Activated CD4-positive, alpha-beta memory T cell treated with anti-CD3 and anti-CD28 coated beads, Interleukin-2, amount 10 ng/mL, durations not matched to agents 7 days and 5 days (primary cell): ENCODE results near the gene EPAS1. TPM values are rescaled to one million over a fixed set of nuclear protein-coding genes. Genes with fewer than 3 reads are reported as not detected.

ENCODE experiments used
- CTCF ChIA-PET: fragments of 350-600 bp; sonication (Branson Sonifier 250); formaldehyde crosslinking; loops from one replicate; lab custom pipeline; 2021; ENCODE audit warnings: antibody characterized with exemption, inconsistent platforms; lab: Charles Lee
- POLR2A ChIA-PET: fragments of 350-600 bp; sonication (Branson Sonifier 250); formaldehyde crosslinking; loops from one replicate; lab custom pipeline; 2021; ENCODE audit warnings: antibody characterized with exemption; lab: Charles Lee
- DNase-seq: peaks from one replicate; pipeline ENCODE4 v3.0.0-alpha.2; 2020
- H3K27ac Mint-ChIP-seq: one replicate; pipeline ENCODE4 v1.8.0; 2021; ENCODE audit warnings: mild to moderate bottlenecking, mixed read lengths
- H3K27me3 Mint-ChIP-seq: one replicate; pipeline ENCODE4 v1.8.0; 2021; ENCODE audit warnings: mixed read lengths
- H3K36me3 Mint-ChIP-seq: one replicate; pipeline ENCODE4 v1.8.0; 2021; ENCODE audit warnings: low read depth, mixed read lengths
- H3K4me1 Mint-ChIP-seq: one replicate; pipeline ENCODE4 v1.8.0; 2021; ENCODE audit warnings: mixed read lengths
- H3K4me3 Mint-ChIP-seq: one replicate; pipeline ENCODE4 v1.8.0; 2021; ENCODE audit warnings: mild to moderate bottlenecking, mixed read lengths
- H3K9me3 Mint-ChIP-seq: one replicate; pipeline ENCODE4 v1.8.0; 2021; ENCODE audit warnings: mixed read lengths
- total RNA-seq, 2 experiments: library from RNA; stranded (reverse); gene quantifications; one replicate each; pipeline ENCODE4 v1.2.3, GENCODE V29; 2021

EPAS1 gene
- total RNA-seq = 10 to 100 TPM; 76.3 to 79.0 TPM

DNA sequence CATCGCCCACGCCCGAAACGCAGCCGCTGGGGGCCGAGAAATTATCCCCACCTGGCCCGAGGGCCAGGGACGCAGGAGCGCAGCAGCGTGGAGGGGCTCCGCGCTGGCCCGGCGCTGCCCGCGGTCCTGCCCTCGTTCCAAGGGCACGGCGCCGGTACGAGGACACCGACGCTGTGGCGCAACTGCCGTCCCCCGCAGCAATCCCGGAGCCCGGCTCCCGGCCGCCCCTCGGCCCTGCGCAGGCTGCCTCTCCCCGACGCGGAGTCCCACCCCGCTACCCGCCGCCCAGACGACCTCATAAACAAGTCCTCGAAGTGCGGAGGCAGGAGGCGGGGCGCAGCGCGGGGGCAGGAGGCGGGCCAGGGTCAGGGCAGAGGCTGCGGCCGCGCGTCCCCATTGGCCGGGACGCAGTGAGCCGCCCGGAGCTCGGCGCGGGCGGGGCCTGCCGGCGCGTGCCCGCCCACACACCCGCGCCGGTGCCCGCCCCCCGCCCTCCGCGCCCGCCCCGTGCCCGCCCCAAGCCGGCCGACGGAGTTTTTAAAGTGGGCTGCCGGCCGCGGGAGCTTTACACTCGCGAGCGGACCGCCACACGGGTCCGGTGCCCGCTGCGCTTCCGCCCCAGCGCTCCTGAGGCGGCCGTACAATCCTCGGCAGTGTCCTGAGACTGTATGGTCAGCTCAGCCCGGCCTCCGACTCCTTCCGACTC is at the start of gene EPAS1:
EPAS1 (plus strand) TSS at position 568 of the 706 bp plus-strand sequence. CDS start 505 bp downstream, outside the sequence.
- POLR2A ChIA-PET = interaction anchor here (0.7 to 3.4 kb wide), 7 partner anchors 10 to 232 kb away, joined by 3 to 9 read pairs (median 3); no protein-coding TSS in a partner anchor
- H3K9me3 Mint-ChIP-seq = no peaks in the 10 kb centered on the region
- peaks cover 15% of the 10 kb centered on the region for H3K36me3 Mint-ChIP-seq

DNA sequence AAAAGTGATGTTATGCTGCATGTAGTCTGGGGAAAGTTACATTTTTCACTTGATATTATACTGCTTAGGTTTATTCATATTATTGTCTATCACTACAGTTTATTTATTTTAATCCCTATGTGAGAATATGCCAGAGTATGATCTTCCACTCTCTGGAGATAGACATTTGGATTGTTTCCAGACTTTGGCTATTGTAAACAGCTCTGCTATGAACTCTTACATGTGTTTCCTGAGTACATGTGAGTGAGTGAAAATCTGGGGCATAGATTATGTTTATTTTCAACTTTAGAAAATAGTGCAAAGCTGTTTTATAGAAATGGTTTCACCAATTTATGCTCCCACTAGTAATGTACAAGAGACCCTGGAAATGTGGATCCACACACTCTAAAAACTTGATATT is 49.0 kb upstream of the EPAS1 start:
- no peak for DNase-seq
- Mint-ChIP-seq H3K4me3 (no peak overlapping the region), H3K27me3 (peaks cover 6% of the 10 kb centered on the region), H3K4me1 (peaks cover 8% of the 10 kb centered on the region), H3K36me3 (no peaks in the 10 kb centered on the region), H3K9me3 (peaks cover 2% of the 10 kb centered on the region), H3K27ac (no peak overlapping the region)
- CTCF ChIA-PET = no interaction called here
- POLR2A ChIA-PET = interaction anchor here (0.6 to 1.2 kb wide), 2 partner anchors 9 to 1591 kb away, joined by 3 read pairs; no protein-coding TSS in a partner anchor

More for the DNA sequence above, at the start of gene EPAS1:
- Mint-ChIP-seq H3K27me3 (peaks cover 63% of the 10 kb centered on the region), H3K4me1 (peaks cover 39% of the 10 kb centered on the region), H3K4me3 (peak within 1 kb of the TSS; percentile 87), H3K27ac (peak within 1 kb of the TSS; percentile 81)
- CTCF ChIA-PET = interaction anchor here (1.2 to 1.4 kb wide), 2 partner anchors 20 to 110 kb away, joined by 4 read pairs; no protein-coding TSS in a partner anchor
- peak; percentile 90 for DNase-seq

DNA sequence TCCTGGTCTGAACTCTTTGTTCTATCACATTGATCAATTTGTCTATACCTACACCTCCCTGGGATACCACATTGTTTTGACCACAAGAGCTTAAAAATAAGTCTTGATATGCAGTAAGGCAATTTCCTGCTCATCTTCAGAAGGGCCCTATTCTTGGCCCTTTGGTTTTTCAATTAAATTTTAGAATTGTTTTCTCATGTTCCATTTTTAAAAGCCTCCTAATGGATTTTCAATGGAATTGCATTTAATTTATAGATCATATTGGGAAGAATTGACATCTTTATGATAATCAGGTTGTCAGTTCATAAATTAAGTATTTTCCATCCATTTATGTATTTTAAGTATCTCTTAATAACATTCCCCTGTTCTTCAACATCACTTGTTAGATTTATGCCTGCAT is 47.6 kb upstream of the EPAS1 start:
- CTCF ChIA-PET = interaction anchor here (0.6 kb wide), 1 partner anchor 113 kb away, joined by 3 read pairs; no protein-coding TSS in a partner anchor
- Mint-ChIP-seq H3K4me1 (peaks cover 8% of the 10 kb centered on the region), H3K27me3 (peaks cover 6% of the 10 kb centered on the region), H3K4me3 (no peak overlapping the region), H3K27ac (no peak overlapping the region), H3K9me3 (peaks cover 2% of the 10 kb centered on the region), H3K36me3 (no peaks in the 10 kb centered on the region)
- POLR2A ChIA-PET = no interaction called here
- DNase-seq = no peak

DNA sequence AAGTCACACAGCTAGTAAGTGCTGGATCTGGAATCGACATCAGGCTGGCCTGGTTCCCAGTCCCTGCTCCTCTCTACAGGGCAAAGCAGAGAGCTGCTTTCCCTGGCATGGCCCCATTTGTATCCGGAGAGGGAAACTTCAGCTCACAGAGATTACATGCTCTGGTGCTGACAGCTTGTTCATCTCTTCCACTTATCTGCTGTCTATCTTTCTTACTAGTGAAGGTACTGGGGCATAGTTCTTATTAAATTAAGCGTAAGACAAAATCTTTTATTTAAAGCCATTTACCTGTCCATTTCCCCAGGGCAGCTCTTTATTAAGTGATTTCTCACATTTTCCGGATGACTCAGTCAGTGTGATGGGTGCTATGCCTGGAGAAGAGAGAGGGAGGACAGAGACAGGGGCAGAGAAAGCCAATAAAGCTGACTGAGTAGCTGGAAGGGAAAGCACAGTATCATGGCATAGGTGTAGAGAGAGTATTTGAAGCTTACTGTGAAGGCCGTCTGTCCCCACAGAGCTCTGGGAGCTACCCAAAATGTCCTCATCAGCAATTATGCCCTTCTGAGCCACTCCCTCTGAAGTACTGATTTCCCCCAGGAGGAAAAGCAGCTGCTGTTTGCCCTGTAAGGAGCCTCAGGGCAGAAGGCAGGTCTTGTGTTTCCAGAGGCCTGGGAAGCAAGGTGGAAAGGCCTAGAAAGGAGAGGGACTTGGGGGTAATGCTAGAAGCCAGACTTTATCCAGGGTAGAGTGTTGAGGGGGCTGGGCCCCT is 44.1 kb upstream of the EPAS1 start:
- CTCF ChIA-PET = no interaction called here
- H3K27me3 Mint-ChIP-seq = peaks cover 3% of the 10 kb centered on the region
- DNase-seq = no peak
- H3K27ac Mint-ChIP-seq = no peak overlapping the region
- H3K9me3 Mint-ChIP-seq = peaks cover 2% of the 10 kb centered on the region
- H3K4me3 Mint-ChIP-seq = no peak overlapping the region
- POLR2A ChIA-PET = interaction anchor here (1.4 kb wide), 1 partner anchor 23 kb away, joined by 4 read pairs; no protein-coding TSS in a partner anchor
- no peaks in the 10 kb centered on the region for H3K36me3 Mint-ChIP-seq
- peaks cover 8% of the 10 kb centered on the region for H3K4me1 Mint-ChIP-seq

DNA sequence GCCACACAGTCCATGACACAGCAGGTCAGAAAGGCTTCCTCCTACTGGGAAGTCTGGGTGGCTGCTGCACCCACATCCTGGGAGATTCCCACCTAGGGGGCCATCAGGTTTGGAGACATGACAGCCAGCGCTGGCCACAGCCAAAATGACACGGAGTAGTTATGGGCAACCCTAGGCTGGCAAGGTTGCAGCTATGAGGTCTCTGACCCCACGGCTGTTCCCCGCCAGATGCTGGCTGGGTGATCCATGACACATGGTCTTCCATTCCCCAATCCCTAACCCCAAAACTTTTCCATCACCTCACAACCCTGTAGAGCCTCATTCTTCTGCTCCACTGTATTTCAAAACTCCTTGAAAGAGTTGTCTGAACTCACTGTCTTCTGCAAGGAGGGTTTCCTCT is 42.7 kb upstream of the EPAS1 start:
- no peak for DNase-seq
- H3K4me1 Mint-ChIP-seq = peaks cover 11% of the 10 kb centered on the region
- H3K9me3 Mint-ChIP-seq = peaks cover under 1% of the 10 kb centered on the region
- no peaks in the 10 kb centered on the region for H3K36me3 Mint-ChIP-seq
- CTCF ChIA-PET = no interaction called here
- H3K27me3 Mint-ChIP-seq = peaks cover under 1% of the 10 kb centered on the region
- POLR2A ChIA-PET = no interaction called here
- H3K27ac Mint-ChIP-seq = no peak overlapping the region
- H3K4me3 Mint-ChIP-seq = no peak overlapping the region

DNA sequence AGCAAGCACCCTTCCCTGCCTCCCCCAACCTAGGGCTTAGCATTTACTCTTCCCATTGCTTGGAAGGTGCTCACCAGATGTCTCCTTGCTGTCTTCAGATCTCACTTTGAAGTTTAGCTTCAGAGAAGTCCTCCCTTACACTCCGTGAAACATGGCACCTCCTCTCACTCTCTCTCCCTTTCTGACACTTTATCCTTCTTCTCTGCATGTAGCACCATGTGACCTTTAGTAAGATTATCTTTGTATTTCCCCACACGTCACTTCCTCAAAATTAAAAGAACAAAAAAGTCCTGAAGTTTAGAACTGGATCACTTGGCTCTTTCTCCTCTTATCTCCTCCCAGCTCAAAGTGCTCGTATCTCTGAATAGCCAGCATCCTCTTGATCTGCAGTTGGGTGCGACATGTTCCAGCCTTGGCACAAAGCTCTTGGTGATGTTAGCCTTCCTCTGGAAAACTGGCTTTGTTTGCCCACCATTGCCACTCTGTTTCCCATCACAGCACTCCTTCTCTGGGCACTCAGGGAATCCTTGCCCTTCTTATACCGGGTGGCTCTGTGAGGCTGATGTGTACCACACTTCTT is 40.6 kb upstream of the EPAS1 start:
- Mint-ChIP-seq H3K36me3 (no peaks in the 10 kb centered on the region), H3K4me3 (no peak overlapping the region), H3K27ac (no peak overlapping the region), H3K4me1 (peaks cover 5% of the 10 kb centered on the region), H3K27me3 (peaks cover 2% of the 10 kb centered on the region), H3K9me3 (no peaks in the 10 kb centered on the region)
- POLR2A ChIA-PET = no interaction called here
- CTCF ChIA-PET = no interaction called here
- DNase-seq = no peak

DNA sequence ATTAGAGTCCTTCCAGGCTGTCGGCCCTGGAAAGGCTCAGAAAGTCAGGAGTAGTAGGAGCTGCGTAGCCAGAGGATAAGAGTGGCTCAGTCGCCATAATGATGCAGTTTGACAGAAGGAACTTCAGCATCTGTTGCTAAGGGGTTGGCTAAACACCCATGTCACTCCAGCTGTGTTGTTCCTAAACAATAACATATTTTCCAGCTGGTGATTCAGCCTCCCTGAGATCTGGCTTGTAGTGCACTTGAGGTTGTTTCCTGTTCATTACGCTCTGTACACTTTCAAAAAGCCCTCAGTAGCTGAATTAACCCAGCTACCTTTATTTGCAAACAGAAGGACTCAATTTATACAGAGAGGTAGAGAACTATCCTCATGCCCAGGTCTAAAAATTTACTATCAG is 39.7 kb upstream of the EPAS1 start:
- Mint-ChIP-seq H3K36me3 (no peaks in the 10 kb centered on the region), H3K4me1 (peaks cover 5% of the 10 kb centered on the region), H3K4me3 (no peak overlapping the region), H3K9me3 (no peaks in the 10 kb centered on the region), H3K27ac (no peak overlapping the region), H3K27me3 (peaks cover 2% of the 10 kb centered on the region)
- DNase-seq = no peak
- ChIA-PET CTCF (no interaction called here), POLR2A (no interaction called here)

DNA sequence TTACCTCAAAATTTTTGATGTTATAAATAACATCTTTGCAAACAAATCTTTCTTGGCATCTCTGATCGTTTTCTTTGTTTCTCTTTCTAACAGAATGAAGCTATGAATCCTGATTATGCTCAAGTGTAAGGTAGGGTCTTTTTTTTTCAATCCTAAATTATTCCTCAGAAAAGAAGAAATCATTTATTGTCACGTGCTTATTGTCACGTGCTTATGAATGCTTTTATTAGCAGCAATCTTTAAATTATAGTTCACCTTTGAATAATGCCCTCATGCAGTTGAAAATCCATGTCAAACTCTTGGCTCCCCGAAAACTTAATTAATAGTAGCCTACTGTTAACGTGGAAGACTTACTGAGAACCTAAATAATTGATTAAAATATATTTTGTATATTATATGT is 39.2 kb upstream of the EPAS1 start:
- H3K4me1 Mint-ChIP-seq = peaks cover 5% of the 10 kb centered on the region
- no peak for DNase-seq
- peaks cover 2% of the 10 kb centered on the region for H3K27me3 Mint-ChIP-seq
- ChIA-PET CTCF (no interaction called here), POLR2A (no interaction called here)
- H3K36me3 Mint-ChIP-seq = no peaks in the 10 kb centered on the region
- no peak overlapping the region for H3K4me3 Mint-ChIP-seq
- H3K9me3 Mint-ChIP-seq = no peaks in the 10 kb centered on the region
- H3K27ac Mint-ChIP-seq = no peak overlapping the region

DNA sequence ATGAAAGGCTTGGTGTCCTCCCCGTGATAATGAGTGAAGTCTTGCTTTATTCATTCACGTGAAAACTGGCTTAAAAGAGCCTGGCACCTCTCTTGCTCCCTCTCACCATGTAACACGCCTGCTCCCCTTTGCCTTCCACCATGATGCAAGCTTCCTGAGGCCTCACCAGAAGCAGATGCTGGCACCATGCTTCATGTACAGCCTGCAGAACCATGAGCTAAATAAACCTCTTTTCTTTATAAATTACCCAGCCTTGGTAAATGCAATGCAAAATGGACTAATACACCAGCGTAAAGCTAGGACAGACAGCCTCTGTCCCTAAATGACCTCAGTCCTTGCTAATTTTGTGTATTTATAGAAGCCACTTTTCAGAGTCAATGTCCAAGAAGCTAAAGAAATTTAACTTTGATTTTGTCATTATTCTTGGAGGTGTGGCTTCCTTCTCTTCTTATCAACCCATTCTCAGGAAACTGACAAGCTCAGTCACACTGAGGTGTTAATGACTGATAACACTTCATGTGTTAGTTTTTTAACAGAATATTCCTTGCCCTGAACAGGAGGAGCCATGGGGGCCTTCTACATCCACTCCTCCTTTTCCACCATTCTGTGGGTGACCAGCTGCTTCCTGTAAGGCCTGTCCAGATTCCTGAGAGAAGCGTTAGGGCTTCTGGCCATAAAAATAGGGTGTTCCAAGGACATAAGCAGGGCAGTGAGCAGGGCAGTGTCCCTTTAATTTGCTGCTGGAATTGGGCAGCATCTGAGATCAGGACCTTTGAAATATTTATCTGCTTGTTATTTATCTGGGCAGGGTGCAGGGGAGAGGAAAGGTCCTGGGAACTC is 38.0 kb upstream of the EPAS1 start:
- peaks cover 2% of the 10 kb centered on the region for H3K27me3 Mint-ChIP-seq
- no peak for DNase-seq
- CTCF ChIA-PET = no interaction called here

DNA sequence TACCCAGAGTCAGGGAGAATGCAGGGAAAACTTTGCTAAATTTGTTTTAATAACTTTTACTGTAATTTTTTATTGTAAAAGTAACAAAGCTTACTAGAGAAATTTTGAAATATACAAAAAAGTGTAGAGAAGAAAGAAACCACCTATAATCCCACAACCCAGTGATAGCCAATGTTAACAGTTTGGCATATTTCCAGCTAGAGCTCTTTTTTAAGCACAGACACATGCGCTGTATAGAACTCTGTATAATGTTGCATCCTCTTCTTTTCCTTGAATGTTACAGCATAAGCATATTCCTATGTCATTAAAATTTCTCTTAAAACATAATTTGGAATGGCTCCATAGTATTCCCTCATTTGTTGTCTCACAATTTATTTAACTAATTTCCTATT is 37.4 kb upstream of the EPAS1 start:
- H3K9me3 Mint-ChIP-seq = no peaks in the 10 kb centered on the region
- no peak for DNase-seq
- POLR2A ChIA-PET = interaction anchor here (1.3 to 1.6 kb wide), 2 partner anchors 8 to 11 kb away, joined by 3 to 5 read pairs; no protein-coding TSS in a partner anchor
- H3K36me3 Mint-ChIP-seq = no peaks in the 10 kb centered on the region
- H3K27me3 Mint-ChIP-seq = peaks cover 2% of the 10 kb centered on the region
- H3K4me1 Mint-ChIP-seq = peaks cover 5% of the 10 kb centered on the region
- H3K4me3 Mint-ChIP-seq = no peak overlapping the region
- CTCF ChIA-PET = no interaction called here
- no peak overlapping the region for H3K27ac Mint-ChIP-seq

More for the DNA sequence above, 38.0 kb upstream of the EPAS1 start:
- POLR2A ChIA-PET = interaction anchor here (1.3 to 1.6 kb wide), 2 partner anchors 9 to 11 kb away, joined by 3 to 5 read pairs; no protein-coding TSS in a partner anchor
- H3K4me1 Mint-ChIP-seq = peaks cover 5% of the 10 kb centered on the region
- no peaks in the 10 kb centered on the region for H3K36me3 Mint-ChIP-seq
- H3K9me3 Mint-ChIP-seq = no peaks in the 10 kb centered on the region
- H3K27ac Mint-ChIP-seq = no peak overlapping the region
- H3K4me3 Mint-ChIP-seq = no peak overlapping the region

DNA sequence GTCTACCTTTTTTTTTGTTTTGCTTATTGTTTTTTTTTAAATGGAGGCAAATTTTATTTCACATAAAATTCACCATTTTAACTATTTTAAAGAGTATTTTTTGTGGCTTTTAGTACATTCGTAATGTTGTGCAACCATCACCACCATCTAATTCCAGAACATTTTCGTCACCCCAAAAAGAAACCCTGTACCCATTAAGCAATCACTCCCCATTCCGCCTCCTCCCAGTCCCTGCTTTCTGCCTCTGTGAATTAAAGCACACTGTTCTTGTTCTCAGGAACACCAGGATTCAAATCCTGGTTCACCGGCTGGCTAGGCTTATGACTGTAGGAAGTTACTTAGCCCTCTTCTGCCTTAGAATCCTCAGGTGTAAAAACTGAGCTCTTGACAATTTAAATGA is 36.9 kb upstream of the EPAS1 start:
- Mint-ChIP-seq H3K27me3 (peaks cover 4% of the 10 kb centered on the region), H3K27ac (no peak overlapping the region), H3K36me3 (no peaks in the 10 kb centered on the region), H3K4me1 (peaks cover 5% of the 10 kb centered on the region), H3K9me3 (no peaks in the 10 kb centered on the region), H3K4me3 (no peak overlapping the region)
- no peak for DNase-seq
- ChIA-PET CTCF (no interaction called here), POLR2A (interaction anchor here (1.6 kb wide), 1 partner anchor 8 kb away, joined by 5 read pairs; no protein-coding TSS in a partner anchor)

DNA sequence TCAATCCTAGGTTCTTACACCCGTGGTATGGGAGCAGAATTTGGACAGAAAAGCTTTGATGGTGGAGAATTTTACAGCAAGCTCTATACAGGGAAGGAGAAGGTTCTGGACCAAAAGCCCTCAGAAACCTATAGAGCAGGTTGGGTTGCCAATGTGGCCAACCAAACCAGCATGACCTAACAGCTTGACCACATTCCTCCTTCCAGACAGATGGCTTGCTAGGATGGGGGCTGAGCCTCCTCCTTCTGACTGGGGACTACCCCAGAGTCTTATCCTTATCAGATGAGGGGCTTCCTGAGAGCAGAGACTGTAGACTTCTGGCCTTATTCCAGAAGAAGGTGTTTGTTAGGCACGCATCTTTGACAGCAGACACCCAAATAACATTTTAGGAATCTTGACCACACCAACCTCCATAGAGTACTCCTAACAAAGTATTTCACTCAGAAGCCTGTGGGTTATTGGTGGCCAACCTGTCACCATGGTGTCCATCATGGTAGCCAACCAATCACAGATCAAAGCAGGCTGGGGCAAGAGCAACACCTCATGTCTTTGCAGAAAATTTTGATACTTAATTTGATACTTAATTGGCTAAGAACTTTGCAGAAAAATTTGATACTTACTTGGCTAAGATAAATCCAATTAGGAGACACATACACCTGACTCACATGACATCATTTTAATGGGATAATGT is 34.8 kb upstream of the EPAS1 start:
- ChIA-PET CTCF (no interaction called here), POLR2A (no interaction called here)
- peaks cover 4% of the 10 kb centered on the region for H3K27me3 Mint-ChIP-seq
- DNase-seq = no peak
- no peaks in the 10 kb centered on the region for H3K9me3 Mint-ChIP-seq
- no peak overlapping the region for H3K27ac Mint-ChIP-seq
- peaks cover 5% of the 10 kb centered on the region for H3K4me1 Mint-ChIP-seq
- H3K36me3 Mint-ChIP-seq = no peaks in the 10 kb centered on the region
- H3K4me3 Mint-ChIP-seq = no peak overlapping the region
